NCI-H1417 treated with DMSO at 0.1 percent for 48 hours (cell line): ENCODE data around the gene NOTCH3.
A peak's percentile ranks its signal among the peaks of the same experiment; 100 is the strongest.

Experiments used
- DNase-seq: peaks from one replicate; lab custom pipeline; 2025; lab: John Stamatoyannopoulos, UW

The NOTCH3 gene

DNA sequence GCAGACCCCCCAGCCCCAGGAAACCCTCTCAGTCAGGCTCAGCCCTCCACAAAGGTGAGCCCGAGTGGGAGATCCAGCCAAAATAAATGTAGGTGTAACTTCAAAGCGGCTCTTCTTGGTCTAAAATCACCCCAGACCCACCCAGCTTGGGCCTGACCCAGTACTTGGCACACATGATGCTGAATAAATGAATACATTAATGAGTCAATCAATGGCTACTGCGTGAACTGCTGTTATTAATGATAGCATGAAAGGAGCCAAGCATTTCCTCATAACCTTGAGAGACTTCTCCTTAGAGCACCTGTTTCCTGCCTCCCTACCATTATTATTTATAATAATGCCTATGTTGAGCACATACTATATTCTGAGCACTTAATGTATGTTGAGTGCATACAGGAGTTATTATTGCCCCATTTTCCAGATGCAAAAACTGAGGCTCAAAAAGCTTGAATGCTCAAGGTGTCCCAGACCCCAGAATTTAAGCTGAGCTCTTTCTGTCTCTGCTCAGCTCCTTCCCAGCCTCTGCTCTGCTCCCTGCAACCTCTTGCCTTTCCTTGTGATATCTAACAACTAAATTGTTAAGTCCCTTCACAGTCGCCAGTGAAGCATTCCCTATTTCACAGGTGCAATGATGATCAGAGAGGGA is 4.3 kb downstream of the NOTCH3 start:
- DNase-seq: no peak

DNA sequence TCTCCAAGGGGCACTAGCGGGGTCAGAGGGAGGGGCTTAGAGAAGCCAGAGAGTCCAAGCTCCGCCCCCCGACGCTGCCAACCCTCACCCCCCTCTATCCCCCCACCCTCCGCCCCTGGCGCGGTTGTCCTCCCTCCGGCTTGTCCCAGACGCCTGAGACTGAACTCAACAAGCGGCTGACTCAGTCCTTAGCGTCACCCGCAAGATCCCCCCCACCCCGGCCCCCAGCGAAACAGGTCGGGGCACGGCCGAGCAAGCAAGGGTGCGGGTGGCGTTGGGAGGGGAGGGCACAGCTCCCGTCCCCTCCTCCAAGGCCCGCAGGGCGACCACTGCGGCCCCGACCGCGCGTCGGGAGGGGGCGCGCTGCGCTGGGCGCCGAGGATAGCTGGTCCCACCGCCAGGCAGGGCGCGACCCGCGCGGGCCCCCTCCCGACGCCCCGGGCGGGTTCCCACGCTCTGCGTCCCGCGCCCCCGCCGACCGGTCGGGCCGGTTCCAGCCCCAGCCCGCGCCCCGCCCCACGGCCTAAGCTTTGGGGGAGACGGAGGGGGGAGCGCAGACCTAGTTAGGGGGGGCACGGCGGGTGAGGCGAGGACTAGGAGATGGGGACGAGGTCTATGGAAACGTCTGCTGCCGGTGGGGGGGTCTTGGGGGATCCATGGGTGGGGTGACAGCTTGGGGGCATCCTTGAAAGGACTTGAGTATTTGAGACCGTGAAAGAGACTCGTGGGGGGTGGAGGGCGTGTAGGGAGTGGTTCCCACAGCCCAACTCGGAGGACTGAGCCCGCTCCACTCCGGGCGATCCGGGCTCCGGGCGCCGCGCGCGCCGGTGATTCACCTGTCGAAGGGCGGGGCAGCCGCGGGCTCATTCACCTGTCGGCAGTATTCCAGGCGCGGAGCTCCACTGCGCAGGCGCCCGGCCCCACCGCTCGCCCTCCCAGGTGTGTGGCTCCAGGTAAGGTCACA is 5.1 kb downstream of the NOTCH3 start:
- peak; percentile 13 for DNase-seq

DNA sequence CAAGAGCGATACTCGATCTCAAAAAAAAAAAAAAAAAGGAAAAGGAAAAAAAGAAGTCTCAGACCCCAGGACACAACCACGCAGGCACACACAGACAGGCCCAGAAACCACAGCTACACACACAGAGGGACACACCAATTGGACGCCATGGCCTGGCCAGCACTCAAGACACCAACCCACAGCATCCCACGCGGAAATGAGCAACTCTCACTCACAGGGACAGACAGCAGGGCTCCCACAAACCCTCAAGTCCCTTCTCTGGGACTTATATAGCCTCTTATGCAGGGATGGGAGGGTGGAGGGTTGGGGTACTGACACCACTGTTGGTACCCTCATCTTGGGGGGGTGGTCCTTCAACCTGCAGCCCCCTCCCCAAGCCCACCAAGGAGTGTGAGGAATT is 5.9 kb downstream of the NOTCH3 start:
- DNase-seq: no peak

DNA sequence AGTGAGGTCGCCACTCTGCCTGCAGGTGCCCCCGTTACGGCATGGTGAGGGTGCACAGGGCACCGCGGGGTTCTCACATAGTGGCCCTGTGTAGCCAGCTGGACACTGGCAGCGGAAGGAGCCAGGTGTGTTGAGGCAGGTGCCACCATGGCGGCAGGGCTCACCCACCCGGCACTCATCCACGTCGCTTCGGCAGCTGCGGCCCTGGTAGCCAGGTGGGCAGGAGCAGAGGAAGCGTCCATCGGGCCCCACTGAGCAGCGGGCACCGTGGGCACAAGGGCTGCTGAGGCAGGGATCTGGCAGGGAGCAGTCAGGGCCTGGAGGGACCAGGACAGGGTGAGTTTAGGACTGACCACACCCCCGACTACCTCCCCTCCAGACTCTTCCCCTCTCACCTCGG is 8.8 kb downstream of the NOTCH3 start:
- DNase-seq: no peak

DNA sequence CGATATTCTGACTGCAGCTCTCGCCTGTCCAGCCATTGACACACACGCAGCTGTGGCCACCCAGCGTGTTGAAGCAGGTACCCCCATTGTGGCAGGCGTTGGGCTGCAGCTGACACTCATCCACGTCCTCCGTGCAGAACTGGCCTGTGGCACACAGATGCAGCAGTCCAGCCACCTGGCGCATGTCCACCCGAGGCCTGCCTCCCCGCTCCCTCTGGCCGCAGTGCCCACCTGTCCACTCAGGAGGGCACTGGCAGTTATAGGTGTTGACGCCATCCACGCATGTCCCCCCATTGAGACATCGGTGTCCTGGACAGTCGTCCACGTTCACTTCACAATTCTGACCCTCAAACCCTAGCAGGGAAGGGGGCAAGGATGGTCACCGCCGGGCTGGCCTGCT is 9.3 kb downstream of the NOTCH3 start:
- no peak for DNase-seq

DNA sequence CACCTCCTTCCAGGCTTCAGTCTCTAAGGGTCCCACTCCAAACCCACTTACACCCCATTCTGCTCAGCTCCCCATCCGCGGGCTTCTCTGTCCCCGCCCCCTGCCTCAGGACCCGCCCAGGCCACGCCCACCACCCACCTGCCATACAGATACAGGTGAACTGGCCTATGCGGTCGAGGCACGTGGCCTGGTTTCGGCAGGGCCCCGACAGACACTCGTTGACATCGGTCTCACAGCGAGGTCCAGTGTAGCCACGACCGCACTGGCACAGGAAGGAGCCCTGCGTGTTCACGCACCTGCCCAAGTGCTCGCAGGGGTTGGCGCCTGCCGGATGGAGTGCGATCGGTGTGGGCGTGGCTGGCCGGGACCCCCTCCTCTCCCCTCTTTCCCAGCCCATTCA is 11.9 kb downstream of the NOTCH3 start:
- DNase-seq: no peak

DNA sequence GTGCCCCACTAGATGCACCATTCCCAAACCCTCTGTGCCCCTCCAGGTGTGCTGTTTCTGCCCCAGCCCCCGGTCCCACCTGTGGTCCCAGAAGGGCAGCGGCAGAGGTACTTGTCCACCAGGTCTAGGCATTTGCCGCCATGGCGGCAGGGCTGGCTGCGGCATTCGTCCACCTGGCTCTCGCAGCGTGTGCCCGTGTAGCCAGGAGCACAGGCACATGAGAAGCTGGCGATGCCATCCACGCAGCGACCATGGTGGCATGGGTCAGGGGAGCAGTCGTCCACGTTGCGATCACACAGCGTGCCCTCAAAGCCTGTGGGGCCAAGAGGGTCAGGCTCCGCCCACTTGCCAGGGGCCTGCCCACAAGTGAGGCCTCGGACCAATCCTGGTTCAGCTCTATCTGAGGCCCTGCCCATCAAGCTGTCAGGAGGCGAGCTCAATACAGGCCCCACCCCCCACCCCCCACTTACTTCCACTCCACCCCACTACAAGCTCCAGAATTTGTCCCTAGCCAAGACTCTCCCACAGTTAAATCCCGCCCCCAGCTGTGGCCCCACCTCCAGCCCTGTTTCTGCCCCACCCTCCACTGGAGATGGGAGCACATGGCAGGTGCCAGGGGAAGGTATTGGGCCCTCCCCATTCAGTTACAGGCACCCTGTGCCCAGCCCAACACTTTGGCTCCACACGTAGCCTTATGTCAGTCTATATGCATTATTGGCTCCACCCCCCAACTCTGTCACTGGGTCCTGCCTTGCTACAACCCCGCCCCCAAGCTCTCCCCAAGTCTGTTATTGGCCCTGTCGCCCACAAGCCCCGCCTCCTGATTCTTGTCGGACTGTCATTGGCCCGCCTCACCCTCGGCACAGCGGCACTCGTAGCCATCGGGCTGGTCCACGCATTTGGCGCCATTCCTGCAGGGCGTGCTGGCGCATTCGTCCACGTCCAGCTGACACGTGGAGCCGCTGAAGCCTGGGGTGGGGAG is 13.5 kb downstream of the NOTCH3 start:
- DNase-seq: no peak

DNA sequence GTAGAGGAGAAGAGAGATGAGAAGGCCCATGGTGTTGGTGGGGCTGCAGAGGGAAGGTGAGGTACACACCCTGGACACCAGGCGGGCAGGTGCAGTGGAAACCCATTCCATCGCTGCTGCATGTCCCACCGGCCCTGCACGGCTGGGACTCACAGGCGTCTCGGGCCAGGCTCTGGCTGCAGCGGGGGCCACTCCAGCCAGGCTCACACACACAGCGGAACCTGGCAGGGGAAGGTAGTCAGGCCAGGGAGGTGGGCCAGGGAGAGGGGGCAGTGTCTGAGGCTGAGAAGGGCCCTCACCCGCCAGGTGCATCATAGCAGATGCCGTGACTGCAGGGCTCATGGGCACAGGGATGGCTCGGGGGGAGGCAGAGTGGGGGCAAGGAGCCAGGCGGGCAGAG is 15.6 kb downstream of the NOTCH3 start:
- DNase-seq: no peak

DNA sequence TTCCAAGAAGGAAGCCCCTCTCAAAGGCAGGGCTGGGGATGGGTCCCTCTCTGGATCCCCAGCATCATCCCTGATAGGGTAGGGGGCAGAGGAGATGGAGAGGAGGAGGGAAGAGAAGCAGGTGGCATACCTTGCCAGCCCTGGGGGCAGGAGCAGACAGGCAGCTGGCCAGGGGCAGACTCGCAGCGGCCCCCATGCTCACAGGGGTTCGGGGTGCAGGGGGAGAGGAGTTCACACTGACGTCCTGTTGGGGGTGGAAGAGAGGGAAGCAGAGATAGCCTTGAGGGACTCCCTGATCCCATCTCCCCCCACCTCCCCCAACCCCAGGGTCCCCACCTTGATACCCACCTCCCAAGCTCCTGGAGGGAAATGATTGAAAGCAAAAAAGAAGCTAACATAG is 16.0 kb downstream of the NOTCH3 start:
- DNase-seq: no peak

DNA sequence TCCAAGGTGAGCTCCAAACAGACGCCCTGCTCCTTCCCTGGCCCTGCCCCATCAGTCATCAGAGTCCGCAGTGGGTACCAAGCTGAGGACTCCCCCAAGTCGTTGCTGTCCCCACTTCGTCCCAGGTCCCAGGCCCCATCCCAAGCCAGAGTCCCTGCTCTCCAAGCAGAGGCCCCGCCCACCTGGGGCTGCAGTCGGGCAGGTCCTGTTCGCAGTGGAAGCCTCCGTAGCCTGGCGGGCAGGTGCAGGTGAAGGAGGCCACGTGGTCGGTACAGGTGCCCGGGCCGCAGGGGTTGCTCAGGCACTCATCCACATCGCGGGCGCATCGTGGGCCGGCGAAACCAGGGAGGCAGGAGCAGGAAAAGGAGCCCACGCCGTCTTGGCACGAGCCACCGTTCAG is 19.4 kb downstream of the NOTCH3 start:
- DNase-seq: no peak

DNA sequence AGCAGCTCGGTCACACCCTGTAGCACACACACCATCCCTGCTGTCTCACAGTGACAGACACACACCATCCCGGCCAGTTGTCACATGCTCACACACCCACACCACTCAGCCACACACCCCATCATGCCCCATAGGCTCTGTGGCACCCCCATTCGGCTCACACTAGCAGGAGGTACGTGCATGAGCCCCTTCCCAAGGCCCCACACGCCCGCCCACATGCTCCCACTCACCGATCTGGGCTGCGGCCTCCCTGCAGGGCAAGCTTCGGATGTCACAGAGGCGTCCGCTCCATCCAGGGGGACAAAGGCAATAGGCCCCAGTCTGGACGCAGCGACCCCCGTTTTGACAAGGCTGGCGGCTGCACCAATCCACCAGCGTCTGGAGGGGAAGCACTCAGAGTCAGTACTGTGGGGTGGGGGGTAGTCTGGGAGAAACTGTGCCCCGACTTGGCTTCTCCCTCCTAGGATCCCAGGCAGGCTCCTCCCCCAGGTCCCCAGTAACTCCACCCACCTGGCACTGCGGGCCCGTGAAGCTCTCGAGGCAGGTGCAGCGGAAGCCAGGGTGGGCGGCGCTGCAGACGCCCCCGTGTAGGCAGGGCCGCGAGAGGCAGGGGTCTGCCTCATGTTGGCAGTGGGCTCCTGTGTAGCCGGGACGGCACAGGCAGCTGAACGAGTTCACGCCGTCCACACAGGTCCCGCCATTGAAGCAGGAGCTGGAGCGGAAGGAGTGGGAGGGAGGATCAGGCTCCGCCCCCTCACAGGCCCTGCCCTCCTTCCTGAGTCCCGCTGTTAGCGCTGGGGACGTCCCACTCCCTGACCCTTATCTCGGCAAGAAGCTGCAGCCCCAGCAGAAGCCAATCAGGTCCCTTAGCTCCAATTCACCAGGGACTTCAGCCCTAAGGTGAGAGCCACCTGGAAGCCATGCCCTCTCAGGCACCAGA is 20.1 kb downstream of the NOTCH3 start:
- no peak for DNase-seq

DNA sequence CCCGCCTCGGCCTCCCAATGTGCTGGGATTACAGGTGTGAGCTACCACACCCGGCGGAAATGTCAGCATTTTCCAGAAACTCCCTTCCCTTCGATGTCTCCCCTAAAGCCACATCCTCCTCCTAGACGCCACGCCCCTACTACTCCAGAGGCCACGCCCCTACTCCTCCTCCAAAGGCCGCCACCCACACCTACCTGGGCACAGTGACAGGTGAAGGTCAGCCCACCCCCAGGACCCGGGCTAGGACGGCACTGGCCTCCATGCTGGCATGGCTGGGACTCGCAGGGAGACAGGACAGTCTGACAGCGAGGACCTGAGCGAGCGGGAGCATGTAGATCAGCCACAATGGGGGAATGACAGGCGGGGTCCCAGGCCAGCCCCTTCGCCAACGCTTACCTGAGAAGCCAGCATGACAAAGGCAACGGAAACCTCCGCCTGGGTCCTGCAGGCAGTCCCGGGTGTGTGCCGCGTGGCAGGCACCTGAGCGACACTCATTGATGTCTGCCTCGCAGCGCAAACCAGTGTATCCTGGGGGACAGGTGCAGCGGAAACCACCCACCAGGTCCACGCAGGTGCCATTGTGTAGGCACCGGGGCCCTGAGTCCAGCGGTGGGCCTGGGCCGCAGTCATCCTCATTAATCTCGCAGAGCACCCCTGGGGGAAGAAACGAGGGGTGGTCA is 22.0 kb downstream of the NOTCH3 start:
- DNase-seq: no peak

DNA sequence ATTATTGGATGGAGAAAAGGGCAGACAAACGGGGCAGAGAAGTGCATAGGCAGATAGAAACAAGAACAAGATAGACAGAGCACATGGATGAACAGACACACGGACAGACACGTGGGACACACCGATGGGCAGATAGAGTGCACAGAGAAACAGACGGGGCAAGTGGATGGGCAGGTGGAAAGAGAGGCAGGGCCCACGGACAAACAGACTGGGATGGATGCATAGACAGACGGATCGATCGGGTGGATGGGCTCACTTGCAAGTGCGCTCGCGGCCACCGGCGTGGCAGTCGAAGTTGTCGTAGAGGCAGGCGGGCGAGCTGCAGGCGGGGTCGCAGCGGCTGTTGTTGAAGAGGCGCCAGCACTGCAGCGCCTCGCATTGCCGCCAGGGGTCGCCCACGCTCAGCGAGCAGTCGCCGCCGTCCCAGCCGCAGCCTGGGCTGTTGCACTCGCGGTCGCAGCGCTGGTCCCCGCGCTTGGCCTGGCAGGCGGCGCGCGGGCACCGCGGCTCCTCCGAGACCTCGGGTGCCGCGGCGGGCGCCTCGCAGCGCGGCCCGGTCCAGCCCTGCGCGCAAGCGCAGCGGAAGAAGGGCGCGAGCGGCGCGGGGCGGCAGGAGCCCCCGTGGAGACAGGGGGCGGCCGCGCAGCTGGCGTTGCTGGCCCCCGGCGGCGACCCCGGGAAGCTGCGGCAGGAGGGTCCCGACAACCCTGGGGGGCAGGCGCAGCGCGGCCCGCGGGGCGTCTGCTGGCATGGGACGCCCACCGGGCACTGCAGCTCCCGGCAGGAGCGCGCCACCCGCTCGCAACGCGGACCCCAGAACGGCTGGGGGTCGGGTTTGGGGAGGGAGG is 23.3 kb downstream of the NOTCH3 start:
- DNase-seq: peak; percentile 28

DNA sequence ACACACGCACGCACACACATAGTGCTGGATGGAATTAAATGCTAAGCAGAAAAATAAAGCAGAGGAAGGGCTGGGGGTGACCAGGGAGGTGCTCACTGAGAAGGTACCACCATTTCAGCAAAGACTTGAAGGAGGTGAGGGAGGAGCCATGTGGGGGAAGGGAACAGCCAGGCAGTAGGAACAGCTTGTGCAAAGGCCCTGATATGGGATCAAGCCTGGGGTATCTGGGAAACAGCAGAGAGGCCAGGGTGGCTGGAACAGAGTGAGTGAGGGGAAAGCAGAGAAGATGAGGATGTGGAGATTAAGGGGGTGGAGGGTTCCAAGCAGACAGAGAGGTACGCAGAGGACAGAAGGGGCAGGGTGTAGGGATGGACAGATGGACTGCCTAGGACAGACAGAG is 25.2 kb downstream of the NOTCH3 start:
- no peak for DNase-seq

DNA sequence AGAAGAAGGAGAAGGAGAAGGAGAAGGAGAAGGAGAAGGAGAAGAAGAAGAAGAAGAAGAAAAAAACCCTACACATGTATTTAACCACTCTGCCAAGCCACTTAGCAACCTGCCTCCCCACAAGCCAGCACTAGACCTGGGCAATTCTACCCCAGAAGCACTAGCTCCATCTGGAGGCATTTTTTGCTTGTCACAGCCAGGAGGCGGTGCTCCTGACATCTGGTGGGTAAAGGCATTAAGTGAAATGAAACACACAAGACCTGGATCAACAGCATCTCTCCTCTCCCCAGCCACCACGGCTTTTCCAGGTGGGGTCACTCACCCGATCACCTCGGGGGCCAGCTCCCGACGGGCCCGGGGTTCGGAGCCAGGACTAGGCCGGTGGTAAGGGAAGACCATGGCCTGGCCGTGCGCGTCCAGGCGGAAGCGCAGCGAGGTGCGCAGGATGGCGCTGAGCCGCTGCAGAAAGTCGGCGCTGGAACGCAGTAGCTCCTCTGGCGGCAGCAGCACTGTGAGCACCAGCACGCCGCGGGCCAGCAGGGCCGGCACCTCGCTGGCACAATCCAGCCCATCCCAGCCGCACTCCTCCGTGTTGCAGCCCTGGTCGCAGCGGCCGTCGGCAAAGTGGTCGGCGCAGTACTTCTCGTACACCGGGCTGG is 26.9 kb downstream of the NOTCH3 start:
- no peak for DNase-seq

DNA sequence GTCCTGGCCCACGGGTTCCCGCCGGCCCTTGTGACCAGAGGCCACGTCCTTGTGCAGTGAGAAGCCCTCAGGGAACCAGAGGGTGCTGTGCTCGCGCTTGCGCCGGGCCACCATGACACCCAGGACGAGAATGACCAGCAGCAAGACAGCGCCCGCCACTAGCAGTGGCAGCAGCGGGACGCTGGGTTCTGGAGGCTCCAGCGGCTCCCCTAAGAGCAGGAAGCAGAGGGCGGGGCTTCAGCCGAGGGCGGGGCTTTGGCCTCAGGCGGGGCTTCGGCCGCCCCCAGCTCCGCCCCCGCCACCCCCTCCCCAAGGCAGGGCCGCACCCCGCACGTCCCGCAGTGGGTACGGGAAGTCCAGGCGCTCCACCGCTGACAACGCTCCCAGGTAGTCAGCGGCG is 30.4 kb downstream of the NOTCH3 start:
- no peak for DNase-seq

DNA sequence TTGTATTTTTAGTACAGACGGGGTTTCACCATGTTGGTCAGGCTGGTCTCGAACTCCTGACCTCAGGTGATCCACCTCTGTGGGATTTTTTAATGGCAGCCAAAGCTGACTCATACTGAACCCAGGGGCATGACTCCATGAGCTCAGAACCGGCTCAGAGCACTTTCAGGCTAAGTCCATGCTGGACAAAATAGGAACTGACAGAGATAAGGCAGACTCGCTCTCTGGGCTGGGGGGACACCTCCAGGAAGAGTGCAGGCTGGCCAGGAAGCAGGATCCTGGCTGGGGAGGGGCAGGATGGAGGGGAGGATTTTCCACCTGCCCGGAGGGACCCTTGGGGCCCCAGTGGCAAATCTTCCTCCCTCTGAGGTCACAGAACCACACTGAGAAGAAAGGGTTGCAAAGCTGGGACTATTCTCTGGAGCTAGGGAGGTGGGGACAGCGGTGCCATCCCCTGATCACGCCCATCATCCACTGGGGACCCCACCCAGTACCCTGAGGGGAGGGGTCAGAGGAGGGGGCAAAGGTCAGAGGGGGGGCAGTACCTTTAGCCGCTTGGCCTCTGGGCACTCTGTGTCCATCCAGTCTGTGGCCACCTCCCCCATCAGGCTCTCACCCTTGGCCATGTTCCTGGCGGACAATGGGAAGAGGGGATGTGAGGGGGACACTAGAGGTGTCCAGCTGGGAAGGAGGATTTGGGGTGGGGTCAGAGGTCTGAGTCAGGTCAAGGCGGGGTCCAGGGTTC is 31.1 kb downstream of the NOTCH3 start:
- DNase-seq: no peak

DNA sequence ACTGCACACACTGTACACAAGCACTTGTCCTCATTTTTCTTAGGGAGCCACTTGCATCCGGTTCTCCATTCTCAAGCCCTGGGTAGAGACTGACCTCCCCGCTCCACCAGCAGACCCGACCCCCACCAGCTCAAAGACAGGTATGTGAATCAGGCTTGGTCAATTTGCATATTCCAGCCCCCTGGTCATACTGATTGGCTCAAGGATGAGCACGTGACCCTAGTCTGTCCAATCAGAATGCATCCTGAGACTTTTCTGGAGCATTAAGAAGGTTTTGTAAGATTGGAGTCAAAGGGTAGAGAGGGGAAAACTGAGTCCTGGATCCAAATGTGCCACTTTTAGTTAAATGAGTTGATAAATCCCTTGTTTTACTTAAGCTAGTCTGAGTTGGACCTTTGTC is 34.1 kb downstream of the NOTCH3 start:
- no peak for DNase-seq
